ENCODE measurements around the gene PSMA5.
"Not testable (repeated sequence)": the region's sequence is repeated elsewhere in the genome, so short reads cannot be mapped to it uniquely, and the experiment has no call there.

The PSMA5 gene

GRCh38 chr1:109392788-109393616, 33.2 kb downstream of the PSMA5 start:
- DNase-seq (ENCODE audit: low read depth in 1 of 2, low spot score in 1 of 2): no peak

DNA sequence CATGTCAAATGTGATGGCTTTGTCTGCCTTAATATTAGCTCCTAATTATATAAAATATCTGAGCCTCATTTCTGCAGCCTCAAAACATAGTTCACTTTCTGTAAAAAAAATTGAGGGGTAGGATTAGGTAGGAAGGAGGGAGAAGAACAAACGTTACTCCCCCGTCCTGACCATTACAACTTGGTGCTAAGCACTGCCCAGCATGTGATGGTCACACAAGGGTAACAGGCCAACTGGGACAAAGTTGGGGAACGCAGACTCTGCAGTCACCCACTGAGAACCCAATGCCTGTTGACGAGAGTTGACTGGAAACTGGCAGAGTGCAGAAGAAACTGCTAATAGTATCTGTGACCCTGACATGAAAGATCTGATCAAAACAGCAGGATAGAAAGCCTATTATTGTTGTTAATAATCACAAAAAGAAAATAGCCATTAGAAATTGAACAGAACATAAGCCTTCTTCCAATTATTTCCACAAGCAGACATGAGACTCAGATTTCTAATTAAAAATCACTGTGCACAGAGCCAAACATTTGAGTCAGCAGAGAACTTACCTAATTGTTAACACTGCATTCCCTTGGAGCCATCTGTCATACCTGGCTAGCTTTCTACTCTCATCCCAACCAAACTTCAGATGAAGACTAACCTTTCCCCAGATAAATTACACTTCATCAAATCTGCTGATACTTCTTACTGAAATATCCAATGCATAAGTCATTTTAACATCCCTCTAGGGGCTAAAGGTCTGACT, 34.0 kb downstream of the PSMA5 start:
- no peak for DNase-seq (ENCODE audit: low read depth in 1 of 2, low spot score in 1 of 2)

- no peak for DNase-seq (ENCODE audit: low read depth in 1 of 2, low spot score in 1 of 2)
These were observed 34.6 kb downstream of the PSMA5 start for GRCh38 chr1:109391626-109392025.

- DNase-seq (ENCODE audit: low read depth in 1 of 2, low spot score in 1 of 2): no peak
These were observed 35.1 kb downstream of the PSMA5 start for GRCh38 chr1:109391157-109391556.

DNA sequence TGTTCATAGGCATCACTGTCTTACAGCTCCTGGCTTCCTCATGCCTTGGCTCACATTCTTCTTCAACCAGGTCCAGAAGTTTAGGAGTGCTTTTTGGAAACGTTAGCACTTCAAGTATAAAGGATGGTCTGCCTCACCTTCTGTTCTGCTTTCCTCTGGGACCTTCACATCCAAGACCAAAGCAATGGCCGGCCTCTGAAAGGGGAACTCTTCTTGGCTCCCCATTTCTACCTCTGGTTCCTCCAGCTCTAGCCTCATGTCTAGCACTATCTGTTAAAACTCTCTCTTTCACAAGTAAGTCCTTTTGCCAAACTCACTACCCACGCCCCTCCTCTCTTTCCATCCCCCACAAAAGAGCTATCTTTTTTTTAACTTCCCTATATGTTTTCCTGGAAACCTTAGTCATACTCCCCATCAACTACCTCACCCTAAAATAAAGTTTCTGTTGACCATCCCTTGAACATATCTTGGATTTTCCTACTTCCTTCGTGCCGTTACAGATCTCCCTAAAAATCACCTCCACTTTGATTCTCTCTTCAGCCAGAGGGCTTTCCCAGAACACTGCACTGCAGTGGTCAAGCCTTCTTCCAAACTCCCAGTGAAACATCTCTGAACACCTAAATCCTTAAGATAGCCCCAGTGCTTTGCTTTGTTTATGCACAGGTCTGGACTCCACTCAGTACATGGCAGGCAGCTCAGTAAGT, 36.5 kb downstream of the PSMA5 start:
- no peak for DNase-seq (ENCODE audit: low read depth in 1 of 2, low spot score in 1 of 2)

- DNase-seq (ENCODE audit: low read depth in 1 of 2, low spot score in 1 of 2): no peak
These were observed 37.2 kb downstream of the PSMA5 start for GRCh38 chr1:109388884-109389637.

- no peak for DNase-seq (ENCODE audit: low read depth in 1 of 2, low spot score in 1 of 2)
These were observed 38.0 kb downstream of the PSMA5 start for GRCh38 chr1:109388208-109388711.

- no peak for DNase-seq (ENCODE audit: low read depth in 1 of 2, low spot score in 1 of 2)
These were observed 40.1 kb downstream of the PSMA5 start for GRCh38 chr1:109386054-109386717.

DNA sequence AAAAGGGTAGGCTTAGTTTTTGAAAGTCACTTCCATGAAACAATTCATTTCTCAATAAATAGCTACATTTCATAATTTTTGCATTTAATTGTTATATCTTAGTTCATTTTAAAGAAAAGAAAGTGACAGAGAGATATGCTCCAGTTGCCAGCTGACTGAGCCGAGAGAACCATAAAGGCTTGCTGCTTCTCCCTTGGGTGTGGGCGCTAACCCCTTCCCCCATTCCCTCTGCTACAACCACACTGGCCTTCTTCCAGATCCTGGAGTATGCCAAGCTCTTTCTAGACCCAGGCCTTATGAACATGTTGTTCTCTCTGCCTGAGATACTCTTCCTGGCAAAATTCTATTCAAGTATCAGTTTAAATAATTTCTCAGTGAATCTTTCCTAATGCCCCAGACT, 40.8 kb downstream of the PSMA5 start:
- no peak for DNase-seq (ENCODE audit: low read depth in 1 of 2, low spot score in 1 of 2)

DNA sequence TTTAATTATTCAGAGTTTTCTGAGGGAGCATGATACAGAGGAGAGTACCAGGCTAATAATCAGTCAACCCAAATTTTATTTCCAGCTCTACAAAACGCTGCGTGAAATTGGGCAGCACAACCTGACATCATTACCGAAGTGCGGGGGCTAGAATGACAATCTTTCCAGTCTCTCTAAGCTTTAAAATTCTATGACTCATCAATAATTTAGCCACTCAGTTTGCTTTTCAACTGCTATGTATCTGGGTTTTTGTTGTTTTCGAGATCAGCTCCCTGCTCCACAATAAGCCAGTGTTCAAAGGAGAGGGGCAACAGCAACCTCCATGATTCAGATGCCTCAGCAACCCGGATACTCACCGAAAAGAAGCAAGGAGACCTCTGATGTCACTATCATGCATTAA, 42.4 kb downstream of the PSMA5 start:
- no peak for DNase-seq (ENCODE audit: low read depth in 1 of 2, low spot score in 1 of 2)

DNA sequence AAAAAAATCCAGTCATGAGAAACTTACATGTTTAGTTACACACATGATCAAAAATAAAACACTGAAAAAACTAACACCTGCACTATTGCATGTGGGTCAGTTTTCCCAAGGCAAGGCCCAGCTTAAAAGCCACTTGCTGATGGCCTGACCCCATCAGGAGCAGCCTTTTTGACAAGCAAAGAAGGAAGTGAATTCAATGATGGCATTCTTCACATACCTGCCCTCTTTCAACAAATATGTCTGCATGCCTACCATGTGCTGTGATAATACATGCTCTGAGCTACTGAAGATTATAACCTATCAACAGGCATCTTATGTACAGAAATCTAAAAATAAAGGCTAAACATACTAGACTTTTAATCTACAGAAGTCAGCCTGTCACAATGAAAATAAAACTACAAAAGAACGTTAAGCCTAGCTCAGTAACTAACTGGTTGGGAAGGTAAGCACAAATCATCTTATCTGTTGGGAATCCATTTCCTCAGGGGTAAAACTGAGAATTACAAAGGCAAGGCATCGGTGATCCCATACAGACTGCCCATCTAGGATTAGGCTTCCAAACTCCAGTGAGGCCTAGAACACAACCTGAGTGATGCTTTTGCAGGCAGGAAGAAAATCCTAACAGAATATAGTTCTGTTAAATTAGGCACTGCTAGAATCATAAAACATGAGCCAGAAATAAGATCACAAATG, 43.0 kb downstream of the PSMA5 start:
- DNase-seq (ENCODE audit: low read depth in 1 of 2, low spot score in 1 of 2): no peak

GRCh38 chr1:109381573-109381972, 44.7 kb downstream of the PSMA5 start:
- no peak for DNase-seq (ENCODE audit: low read depth in 1 of 2, low spot score in 1 of 2)

DNA sequence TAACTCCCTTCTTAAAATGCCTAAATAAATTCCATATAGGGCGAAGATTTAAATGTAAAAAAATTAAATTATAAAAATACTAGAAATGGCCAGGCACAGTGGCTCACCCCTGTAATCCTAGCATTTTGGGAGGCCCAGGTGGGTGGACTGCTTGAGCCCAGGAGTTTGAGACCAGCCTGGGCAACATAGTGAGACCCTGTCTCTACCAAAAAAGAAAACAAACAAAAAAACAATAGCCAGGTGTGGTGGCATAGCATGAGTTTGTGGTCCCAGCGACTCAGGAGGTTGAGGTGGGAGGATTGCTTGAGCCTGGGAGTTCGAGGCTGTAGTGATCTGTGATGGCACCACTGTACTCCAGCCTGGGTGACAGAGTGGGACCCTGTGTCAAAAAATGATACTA, 46.3 kb downstream of the PSMA5 start:
- no peak for DNase-seq (ENCODE audit: low read depth in 1 of 2, low spot score in 1 of 2)

DNA sequence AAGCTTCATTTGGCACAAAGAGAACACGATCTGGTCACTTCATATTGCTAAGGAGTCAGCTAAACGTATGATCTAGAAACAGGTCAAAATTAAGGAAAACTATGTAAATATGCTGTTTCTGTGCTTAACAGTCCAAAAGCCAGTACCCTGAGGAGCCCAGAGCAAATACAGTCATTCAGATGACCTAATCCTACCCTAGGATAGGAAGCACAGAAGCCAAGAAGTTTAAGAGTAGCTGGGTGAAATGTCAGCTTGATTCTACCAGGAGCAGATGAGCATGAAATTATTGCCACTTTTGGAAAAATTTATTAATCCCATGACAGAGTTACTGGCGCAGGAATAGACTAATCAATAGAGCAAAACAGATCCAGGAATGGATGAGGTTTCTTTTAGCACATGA, 46.8 kb downstream of the PSMA5 start:
- DNase-seq (ENCODE audit: low read depth in 1 of 2, low spot score in 1 of 2): no peak

- no peak for DNase-seq (ENCODE audit: low read depth in 1 of 2, low spot score in 1 of 2)
These were observed 48.5 kb downstream of the PSMA5 start for GRCh38 chr1:109377698-109378097.

GRCh38 chr1:109373696-109374095, 52.6 kb downstream of the PSMA5 start:
- DNase-seq (ENCODE audit: low read depth in 1 of 2, low spot score in 1 of 2): not testable (repeated sequence)

- no peak for DNase-seq (ENCODE audit: low read depth in 1 of 2, low spot score in 1 of 2)
These were observed 53.1 kb downstream of the PSMA5 start for GRCh38 chr1:109373126-109373525.

DNA sequence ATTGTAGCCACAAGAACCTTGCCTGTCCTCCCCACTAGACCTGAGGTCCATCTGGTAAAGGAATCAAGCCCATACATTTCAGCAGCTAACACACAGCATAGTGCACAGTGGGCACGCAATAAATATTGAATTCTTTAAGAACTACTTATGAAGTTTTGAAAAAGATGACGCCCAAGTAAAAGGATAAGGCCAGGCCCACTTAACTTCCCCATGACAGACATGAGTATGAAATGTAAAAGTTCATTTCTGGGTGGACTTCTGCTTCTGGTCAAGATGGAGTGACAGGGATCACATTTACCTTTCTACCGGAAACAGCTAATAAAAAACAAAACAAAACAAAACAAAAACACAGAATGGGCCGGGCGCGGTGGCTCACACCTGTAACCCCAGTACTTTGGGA, 54.0 kb downstream of the PSMA5 start:
- no peak for DNase-seq (ENCODE audit: low read depth in 1 of 2, low spot score in 1 of 2)

GRCh38 chr1:109371341-109371739, 54.9 kb downstream of the PSMA5 start:
- no peak for DNase-seq (ENCODE audit: low read depth in 1 of 2, low spot score in 1 of 2)
